Measurements from ENCODE around the gene HTT.

HTT gene

GRCh38 chr4:3210467-3210866, 136.0 kb downstream of the HTT start:
- no peaks in the 10 kb centered on the region for H3K4me1 ChIP-seq (ENCODE audit: control insufficient read depth, insufficient read depth, low read length)
- no peak overlapping the region for H3K27ac ChIP-seq (ENCODE audit: low read length)
- H3K9me3 ChIP-seq (ENCODE audit: control insufficient read depth, insufficient read depth, low read length) = no peaks in the 10 kb centered on the region
- no CpG with 5 or more reads among the region's 6 CpGs for WGBS (ENCODE audit: insufficient coverage, insufficient read length)
- peaks cover 35% of the 10 kb centered on the region for H3K36me3 ChIP-seq (ENCODE audit: control insufficient read depth, insufficient read depth, low read length)
- DNase-seq (ENCODE audit: low read depth, low spot score) = no peak
- no peak overlapping the region; the same call in 1 of the 2 replicates for H3K4me3 ChIP-seq (ENCODE audit: low read length)
- no peaks in the 10 kb centered on the region for H3K27me3 ChIP-seq (ENCODE audit: control insufficient read depth, insufficient read depth, low read length)

- Histone ChIP-seq H3K27ac (ENCODE audit: low read length) (no peak overlapping the region), H3K27me3 (ENCODE audit: control insufficient read depth, insufficient read depth, low read length) (no peaks in the 10 kb centered on the region), H3K9me3 (ENCODE audit: control insufficient read depth, insufficient read depth, low read length) (no peaks in the 10 kb centered on the region), H3K4me1 (ENCODE audit: control insufficient read depth, insufficient read depth, low read length) (no peaks in the 10 kb centered on the region), H3K4me3 (ENCODE audit: low read length) (no peak overlapping the region), H3K36me3 (ENCODE audit: control insufficient read depth, insufficient read depth, low read length) (peaks cover 30% of the 10 kb centered on the region)
- DNase-seq (ENCODE audit: low read depth, low spot score) = no peak
- WGBS (ENCODE audit: insufficient coverage, insufficient read length) = no CpG with 5 or more reads among the region's 8 CpGs
Observed at GRCh38 chr4:3211866-3212265, 137.4 kb downstream of the HTT start.

- Histone ChIP-seq H3K4me1 (ENCODE audit: control insufficient read depth, insufficient read depth, low read length) (no peaks in the 10 kb centered on the region), H3K4me3 (ENCODE audit: low read length) (no peak overlapping the region), H3K36me3 (ENCODE audit: control insufficient read depth, insufficient read depth, low read length) (peaks cover 33% of the 10 kb centered on the region), H3K9me3 (ENCODE audit: control insufficient read depth, insufficient read depth, low read length) (no peaks in the 10 kb centered on the region), H3K27ac (ENCODE audit: low read length) (no peak overlapping the region), H3K27me3 (ENCODE audit: control insufficient read depth, insufficient read depth, low read length) (no peaks in the 10 kb centered on the region)
- no peak for DNase-seq (ENCODE audit: low read depth, low spot score)
- whole genome bisulfite sequencing (ENCODE audit: insufficient coverage, insufficient read length) = no CpG with 5 or more reads among the region's 12 CpGs
Observed at GRCh38 chr4:3212391-3213105, 138.1 kb downstream of the HTT start.

- Histone ChIP-seq H3K27me3 (ENCODE audit: control insufficient read depth, insufficient read depth, low read length) (no peaks in the 10 kb centered on the region), H3K27ac (ENCODE audit: low read length) (no peak overlapping the region), H3K4me1 (ENCODE audit: control insufficient read depth, insufficient read depth, low read length) (no peaks in the 10 kb centered on the region), H3K9me3 (ENCODE audit: control insufficient read depth, insufficient read depth, low read length) (no peaks in the 10 kb centered on the region), H3K4me3 (ENCODE audit: low read length) (no peak overlapping the region), H3K36me3 (ENCODE audit: control insufficient read depth, insufficient read depth, low read length) (peaks cover 37% of the 10 kb centered on the region)
- WGBS (ENCODE audit: insufficient coverage, insufficient read length) = no CpG with 5 or more reads among the region's 4 CpGs
- no peak for DNase-seq (ENCODE audit: low read depth, low spot score)
Observed at GRCh38 chr4:3213106-3213425, 138.6 kb downstream of the HTT start.

- DNase-seq (ENCODE audit: low read depth, low spot score) = no peak
- no peak overlapping the region for H3K27ac ChIP-seq (ENCODE audit: low read length)
- peaks cover 35% of the 10 kb centered on the region for H3K36me3 ChIP-seq (ENCODE audit: control insufficient read depth, insufficient read depth, low read length)
- no CpG with 5 or more reads among the region's 15 CpGs for WGBS (ENCODE audit: insufficient coverage, insufficient read length)
- no peak overlapping the region for H3K4me3 ChIP-seq (ENCODE audit: low read length)
- no peaks in the 10 kb centered on the region for H3K4me1 ChIP-seq (ENCODE audit: control insufficient read depth, insufficient read depth, low read length)
- H3K27me3 ChIP-seq (ENCODE audit: control insufficient read depth, insufficient read depth, low read length) = no peaks in the 10 kb centered on the region
- no peaks in the 10 kb centered on the region for H3K9me3 ChIP-seq (ENCODE audit: control insufficient read depth, insufficient read depth, low read length)
Observed at GRCh38 chr4:3213661-3214250, 139.3 kb downstream of the HTT start.

GRCh38 chr4:3215256-3215655, 140.8 kb downstream of the HTT start:
- H3K36me3 ChIP-seq (ENCODE audit: control insufficient read depth, insufficient read depth, low read length) = peaks cover 35% of the 10 kb centered on the region
- no peaks in the 10 kb centered on the region for H3K9me3 ChIP-seq (ENCODE audit: control insufficient read depth, insufficient read depth, low read length)

GRCh38 chr4:3215733-3216132, 141.3 kb downstream of the HTT start:
- Histone ChIP-seq H3K36me3 (ENCODE audit: control insufficient read depth, insufficient read depth, low read length) (peaks cover 32% of the 10 kb centered on the region), H3K9me3 (ENCODE audit: control insufficient read depth, insufficient read depth, low read length) (no peaks in the 10 kb centered on the region), H3K4me1 (ENCODE audit: control insufficient read depth, insufficient read depth, low read length) (no peaks in the 10 kb centered on the region), H3K27me3 (ENCODE audit: control insufficient read depth, insufficient read depth, low read length) (no peaks in the 10 kb centered on the region), H3K4me3 (ENCODE audit: low read length) (no peak overlapping the region), H3K27ac (ENCODE audit: low read length) (no peak overlapping the region)
- no peak for DNase-seq (ENCODE audit: low read depth, low spot score)
- no CpG with 5 or more reads among the region's 4 CpGs for WGBS (ENCODE audit: insufficient coverage, insufficient read length)

More at GRCh38 chr4:3215256-3215655, 140.8 kb downstream of the HTT start:
- Histone ChIP-seq H3K4me3 (ENCODE audit: low read length) (no peak overlapping the region), H3K4me1 (ENCODE audit: control insufficient read depth, insufficient read depth, low read length) (no peaks in the 10 kb centered on the region), H3K27me3 (ENCODE audit: control insufficient read depth, insufficient read depth, low read length) (no peaks in the 10 kb centered on the region), H3K27ac (ENCODE audit: low read length) (no peak overlapping the region)
- no CpG with 5 or more reads among the region's 12 CpGs for WGBS (ENCODE audit: insufficient coverage, insufficient read length)
- no peak for DNase-seq (ENCODE audit: low read depth, low spot score)

GRCh38 chr4:3217266-3217665, 142.8 kb downstream of the HTT start:
- H3K4me1 ChIP-seq (ENCODE audit: control insufficient read depth, insufficient read depth, low read length) = no peaks in the 10 kb centered on the region
- H3K9me3 ChIP-seq (ENCODE audit: control insufficient read depth, insufficient read depth, low read length) = no peaks in the 10 kb centered on the region
- no peaks in the 10 kb centered on the region for H3K27me3 ChIP-seq (ENCODE audit: control insufficient read depth, insufficient read depth, low read length)
- no peak overlapping the region for H3K27ac ChIP-seq (ENCODE audit: low read length)
- DNase-seq (ENCODE audit: low read depth, low spot score) = no peak
- H3K36me3 ChIP-seq (ENCODE audit: control insufficient read depth, insufficient read depth, low read length) = peaks cover 34% of the 10 kb centered on the region
- no peak overlapping the region for H3K4me3 ChIP-seq (ENCODE audit: low read length)
- WGBS (ENCODE audit: insufficient coverage, insufficient read length) = no CpG with 5 or more reads among the region's 2 CpGs

- WGBS (ENCODE audit: insufficient coverage, insufficient read length) = no CpG with 5 or more reads among the region's 16 CpGs
- H3K4me3 ChIP-seq (ENCODE audit: low read length) = no peak overlapping the region
- H3K27me3 ChIP-seq (ENCODE audit: control insufficient read depth, insufficient read depth, low read length) = no peaks in the 10 kb centered on the region
- H3K27ac ChIP-seq (ENCODE audit: low read length) = no peak overlapping the region
- no peaks in the 10 kb centered on the region for H3K4me1 ChIP-seq (ENCODE audit: control insufficient read depth, insufficient read depth, low read length)
- DNase-seq (ENCODE audit: low read depth, low spot score) = no peak
- peaks cover 31% of the 10 kb centered on the region for H3K36me3 ChIP-seq (ENCODE audit: control insufficient read depth, insufficient read depth, low read length)
- no peaks in the 10 kb centered on the region for H3K9me3 ChIP-seq (ENCODE audit: control insufficient read depth, insufficient read depth, low read length)
Observed at GRCh38 chr4:3217771-3218170, 143.3 kb downstream of the HTT start.

- Histone ChIP-seq H3K27ac (ENCODE audit: low read length) (no peak overlapping the region), H3K4me1 (ENCODE audit: control insufficient read depth, insufficient read depth, low read length) (no peaks in the 10 kb centered on the region), H3K9me3 (ENCODE audit: control insufficient read depth, insufficient read depth, low read length) (no peaks in the 10 kb centered on the region), H3K27me3 (ENCODE audit: control insufficient read depth, insufficient read depth, low read length) (no peaks in the 10 kb centered on the region), H3K4me3 (ENCODE audit: low read length) (no peak overlapping the region), H3K36me3 (ENCODE audit: control insufficient read depth, insufficient read depth, low read length) (peaks cover 25% of the 10 kb centered on the region)
- no peak for DNase-seq (ENCODE audit: low read depth, low spot score)
- WGBS (ENCODE audit: insufficient coverage, insufficient read length) = no CpG with 5 or more reads among the region's 20 CpGs
Observed at GRCh38 chr4:3218824-3219760, 144.6 kb downstream of the HTT start.
